Activated CD4-positive, alpha-beta T cell treated with anti-CD3 and anti-CD28 coated beads, Interleukin-2, amount 50 U/mL, for 4 hours (primary cell): ENCODE data around the gene TOP2A.

Source experiments
- DNase-seq, 2 experiments: peaks; one replicate each; pipeline ENCODE4 v3.0.0-alpha.2; 2020

Gene TOP2A

GRCh38 chr17:40417609-40418427 is at the start of gene TOP2A:
Gene TOP2A, minus strand, starts transcription at chr17:40417896. Its CDS starts 105 bp downstream, at chr17:40417791.
- DNase-seq, result peak; percentile 90 to 94

- no peak for DNase-seq
Measured at GRCh38 chr17:40467281-40467867, 49.7 kb upstream of the TOP2A start.

- no peak for DNase-seq
Measured at GRCh38 chr17:40466298-40466971, 48.7 kb upstream of the TOP2A start.

- no peak for DNase-seq
Measured at GRCh38 chr17:40464392-40464855, 46.7 kb upstream of the TOP2A start.

- DNase-seq, result no peak
Measured at GRCh38 chr17:40463122-40463550, 45.4 kb upstream of the TOP2A start.

- DNase-seq, result no peak
Measured at GRCh38 chr17:40462343-40463121, 44.8 kb upstream of the TOP2A start.

- DNase-seq, result no peak
Measured at GRCh38 chr17:40461732-40462342, 44.1 kb upstream of the TOP2A start.

GRCh38 chr17:40460968-40461731 is 43.5 kb upstream of the TOP2A start:
- no peak for DNase-seq

GRCh38 chr17:40460604-40460967 is 42.9 kb upstream of the TOP2A start:
- DNase-seq, result no peak

GRCh38 chr17:40459636-40460603 is 42.2 kb upstream of the TOP2A start:
- no peak for DNase-seq

- no peak for DNase-seq
Measured at GRCh38 chr17:40458851-40459482, 41.3 kb upstream of the TOP2A start.

GRCh38 chr17:40457964-40458791 is 40.5 kb upstream of the TOP2A start:
- DNase-seq, result no peak

- no peak for DNase-seq
Measured at GRCh38 chr17:40457369-40457768, 39.7 kb upstream of the TOP2A start.

- DNase-seq, result no peak
Measured at GRCh38 chr17:40456396-40456951, 38.8 kb upstream of the TOP2A start.

- no peak for DNase-seq
Measured at GRCh38 chr17:40454613-40454995, 36.9 kb upstream of the TOP2A start.

- DNase-seq, result no peak
Measured at GRCh38 chr17:40453881-40454612, 36.4 kb upstream of the TOP2A start.

- no peak for DNase-seq
Measured at GRCh38 chr17:40452921-40453378, 35.3 kb upstream of the TOP2A start.
